H1 (cell line): ENCODE data around the gene TMEM238. TPM values are rescaled to one million over a fixed set of nuclear protein-coding genes. Genes with fewer than 3 reads are reported as not detected.
A peak's percentile ranks its signal among the peaks of the same experiment; 100 is the strongest.

Experiments
- CTCF ChIA-PET: fragments of 300-600 bp; sonication (Branson Sonifier 250); formaldehyde crosslinking; loops from one replicate; lab custom pipeline; 2021; ENCODE audit not compliant: partially characterized antibody; lab: Charles Lee
- POLR2A ChIA-PET: fragments of 300-600 bp; sonication (Branson Sonifier 250); formaldehyde crosslinking; loops from one replicate; lab custom pipeline; 2021; ENCODE audit warnings: inconsistent platforms; ENCODE audit not compliant: partially characterized antibody; lab: Charles Lee
- DNase-seq, 2 experiments: peaks; one replicate each; pipeline versions ENCODE4 v3.0.0 to v3.0.0-alpha.2; 2010 to 2022; ENCODE audit warnings: low spot score in 2 of 2, low read depth in 1 of 2, mixed read lengths in 1 of 2
- FAIRE-seq: peaks from 2 replicates; lab custom pipeline; 2011; peaks lifted over from hg19 to GRCh38; lab: Jason Lieb, UNC
- H2AFZ ChIP-seq: 2 replicates; pipeline ENCODE4 v1.8.1; 2012; ENCODE audit warnings: low read length, inconsistent platforms
- H2AK5ac ChIP-seq: 2 replicates; pipeline ENCODE4 v1.6.1; 2013; ENCODE audit warnings: low read depth, low read length
- H2BK120ac ChIP-seq: replicated peaks from 2 replicates; pipeline ENCODE3; 2013; ENCODE audit warnings: low read depth, low read length, inconsistent platforms
- H2BK12ac ChIP-seq: 2 replicates; pipeline ENCODE4 v1.6.1; 2013; ENCODE audit warnings: low read depth, low read length
- H2BK15ac ChIP-seq: 2 replicates; pipeline ENCODE4 v1.6.1; 2013; ENCODE audit warnings: low read length
- H2BK20ac ChIP-seq: 2 replicates; pipeline ENCODE4 v1.6.1; 2013; ENCODE audit warnings: low read length
- H2BK5ac ChIP-seq: 2 replicates; pipeline ENCODE4 v1.6.1; 2013; ENCODE audit warnings: low read depth, low read length
- H3K14ac ChIP-seq: 2 replicates; pipeline ENCODE4 v1.6.1; 2013; ENCODE audit warnings: inconsistent platforms; ENCODE audit not compliant: insufficient read length
- H3K18ac ChIP-seq: 2 replicates; pipeline ENCODE4 v1.6.1; 2013; ENCODE audit warnings: low read length; ENCODE audit errors: extremely low read depth
- H3K23ac ChIP-seq: 2 replicates; pipeline ENCODE4 v1.6.1; 2013; ENCODE audit warnings: inconsistent platforms; ENCODE audit not compliant: insufficient read length
- H3K23me2 ChIP-seq: 2 replicates; pipeline ENCODE4 v1.6.1; 2013; ENCODE audit warnings: low read depth, low read length
- H3K27ac ChIP-seq: 2 replicates; pipeline ENCODE4 v1.6.1; 2011; ENCODE audit warnings: low read depth, low read length, inconsistent platforms
- H3K27me3 ChIP-seq, 4 experiments: replicated peaks in 1 of 4; 1 replicate in 1 of 4; 2 replicates in 3 of 4; pipeline versions ENCODE4 v1.6.1 to v1.8.1; 2011 to 2013; ENCODE audit warnings: low read length in 3 of 4, mild to moderate bottlenecking in 3 of 4, inconsistent platforms in 2 of 4, mixed read lengths in 2 of 4, moderate library complexity in 1 of 4; ENCODE audit not compliant: control insufficient read depth in 3 of 4, insufficient read depth in 3 of 4; ENCODE audit errors: extremely low read depth in 1 of 4
- H3K36me3 ChIP-seq, 4 experiments: 2 replicates each; pipeline versions ENCODE4 v1.6.1 to v1.8.1; 2011 to 2013; ENCODE audit warnings: mild to moderate bottlenecking in 4 of 4, low read length in 3 of 4, moderate library complexity in 2 of 4, control low read depth in 1 of 4, inconsistent platforms in 1 of 4; ENCODE audit not compliant: insufficient read depth in 4 of 4, control insufficient read depth in 2 of 4
- H3K4ac ChIP-seq: replicated peaks from 2 replicates; pipeline ENCODE3; 2013; ENCODE audit warnings: low read length, low read depth, mixed read lengths, inconsistent platforms; ENCODE audit not compliant: insufficient read length
- H3K4me1 ChIP-seq, 4 experiments: replicated peaks in 1 of 4; 1 replicate in 1 of 4; 2 replicates in 3 of 4; pipeline versions ENCODE4 v1.6.1 to v1.8.1; 2011 to 2013; ENCODE audit warnings: low read length in 3 of 4, inconsistent platforms in 2 of 4, mixed read lengths in 1 of 4; ENCODE audit not compliant: insufficient read depth in 4 of 4, control insufficient read depth in 3 of 4
- H3K4me2 ChIP-seq, 2 experiments: 2 replicates each; pipeline versions ENCODE4 v1.6.1 to v1.8.1; 2011 to 2013; ENCODE audit warnings: low read depth in 2 of 2, low read length in 2 of 2, control low read depth in 1 of 2, inconsistent platforms in 1 of 2, mild to moderate bottlenecking in 1 of 2; ENCODE audit not compliant: insufficient read depth in 1 of 2
- H3K4me3 ChIP-seq, 4 experiments: fragments of 200-600, 300-600 bp in 1 of 4; sonication (generic), shearing (Covaris generic), sonication (Bioruptor Twin) in 1 of 4; 2 replicates each; pipeline versions ENCODE4 v1.5.1 to v1.8.1; 2011 to 2016; ENCODE audit warnings: low read length in 4 of 4, low read depth in 3 of 4, control low read depth in 2 of 4, inconsistent platforms in 2 of 4, mild to moderate bottlenecking in 2 of 4, mixed read lengths in 1 of 4, moderate library complexity in 1 of 4; ENCODE audit not compliant: insufficient read depth in 2 of 4; ENCODE audit errors: extremely low read depth in 1 of 4
- H3K56ac ChIP-seq: replicated peaks from 2 replicates; pipeline ENCODE3; 2013; ENCODE audit warnings: low read depth, mild to moderate bottlenecking, mixed read lengths, low read length, inconsistent platforms; ENCODE audit not compliant: insufficient read length
- H3K79me1 ChIP-seq: 2 replicates; pipeline ENCODE4 v1.6.1; 2013; ENCODE audit warnings: low read depth, low read length, control low read depth
- H3K79me2 ChIP-seq, 2 experiments: 2 replicates each; pipeline versions ENCODE4 v1.6.1 to v1.8.1; 2012 to 2013; ENCODE audit warnings: low read length in 2 of 2, mild to moderate bottlenecking in 2 of 2, inconsistent platforms in 1 of 2; ENCODE audit not compliant: insufficient read depth in 2 of 2, control insufficient read depth in 1 of 2
- H3K9ac ChIP-seq, 4 experiments: replicated peaks in 1 of 4; 1 replicate in 1 of 4; 2 replicates in 3 of 4; pipeline versions ENCODE4 v1.6.1 to v1.8.1; 2011 to 2013; ENCODE audit warnings: low read depth in 3 of 4, low read length in 3 of 4, control low read depth in 2 of 4, mild to moderate bottlenecking in 2 of 4, moderate library complexity in 2 of 4, inconsistent platforms in 1 of 4; ENCODE audit errors: extremely low read depth in 1 of 4
- H3K9me3 ChIP-seq, 2 experiments: 2 replicates each; pipeline versions ENCODE4 v1.6.1 to v1.8.1; 2012 to 2013; ENCODE audit warnings: mild to moderate bottlenecking in 2 of 2, moderate library complexity in 2 of 2, control low read depth in 1 of 2, inconsistent platforms in 1 of 2, low read depth in 1 of 2, low read length in 1 of 2, mixed read lengths in 1 of 2; ENCODE audit not compliant: insufficient read depth in 2 of 2
- H4K20me1 ChIP-seq, 2 experiments: replicated peaks in 1 of 2; 2 replicates each; pipeline versions ENCODE3 to v1.8.1; 2011 to 2013; ENCODE audit warnings: inconsistent platforms in 2 of 2, low read length in 2 of 2, mild to moderate bottlenecking in 1 of 2; ENCODE audit not compliant: insufficient read depth in 2 of 2, control insufficient read depth in 1 of 2
- H4K5ac ChIP-seq: 2 replicates; pipeline ENCODE4 v1.6.1; 2013; ENCODE audit warnings: low read length, low read depth, mixed read lengths, inconsistent platforms; ENCODE audit not compliant: insufficient read length
- H4K8ac ChIP-seq: 2 replicates; pipeline ENCODE4 v1.8.0; 2013; ENCODE audit warnings: mild to moderate bottlenecking, moderate library complexity, low read length, inconsistent platforms; ENCODE audit not compliant: insufficient read depth; ENCODE audit errors: extremely low read depth
- H4K91ac ChIP-seq: replicated peaks from 2 replicates; pipeline ENCODE3; 2013; ENCODE audit warnings: low read length, mixed read lengths, inconsistent platforms; ENCODE audit not compliant: insufficient read length
- GABPA ChIP-seq: IDR thresholded peaks from 2 replicates; pipeline ENCODE4 v1.6.1; 2011; ENCODE audit warnings: mild to moderate bottlenecking, low read length, moderate library complexity, borderline replicate concordance; ENCODE audit not compliant: insufficient read depth
- JUND ChIP-seq: IDR thresholded peaks from 2 replicates; pipeline ENCODE4 v1.6.1; 2011; ENCODE audit warnings: mild to moderate bottlenecking, improper control_type of control experiment, low read length
- WGBS, 2 experiments: shearing (Covaris generic) in 1 of 2; methylation state at CpG; one replicate each; pipeline versions ENCODE4 v1.1.6 to v1.1.7; 2013 to 2015; ENCODE audit warnings: low lambda C conversion rate in 2 of 2, mixed read lengths in 2 of 2, inconsistent platforms in 1 of 2, low coverage in 1 of 2, missing lambda C conversion rate in 1 of 2; ENCODE audit not compliant: insufficient replicate concordance in 2 of 2, insufficient coverage in 1 of 2, insufficient read length in 1 of 2; ENCODE audit errors: extremely low coverage in 1 of 2, missing lambda C conversion rate in 1 of 2; 5-methylcytosine and 5-hydroxymethylcytosine counted together
- polyA plus RNA-seq, 7 experiments: library from polyadenylated mRNA; depleted of rRNA in 3 of 7; stranded (reverse) in 5 of 7; unstranded in 2 of 7; fragments of >200 nt in 5 of 7; fragments of 200-250 nt in 2 of 7; gene quantifications; 1 replicate in 5 of 7; 2 replicates in 1 of 7; 4 replicates in 1 of 7; pipeline versions ENCODE4 v1.2.1 to v1.2.3, GENCODE V29; 2011 to 2013; ENCODE audit warnings: missing spikeins in 2 of 7, mixed read lengths in 2 of 7
- total RNA-seq: library from RNA; stranded (reverse); fragmentation: NEBNext Ultra II Directional; extraction: Animal tissue kit (Norgen Biotek cat#: 25700); gene quantifications from 2 replicates; pipeline ENCODE4 v1.2.1, GENCODE V29; 2021

Gene TMEM238
- total and polyA plus RNA-seq, 2 of the 8 experiments (the other 6 are each of a cell fraction or from before 2014, with no cell fraction given) = 0.53 to 3.8 TPM

DNA sequence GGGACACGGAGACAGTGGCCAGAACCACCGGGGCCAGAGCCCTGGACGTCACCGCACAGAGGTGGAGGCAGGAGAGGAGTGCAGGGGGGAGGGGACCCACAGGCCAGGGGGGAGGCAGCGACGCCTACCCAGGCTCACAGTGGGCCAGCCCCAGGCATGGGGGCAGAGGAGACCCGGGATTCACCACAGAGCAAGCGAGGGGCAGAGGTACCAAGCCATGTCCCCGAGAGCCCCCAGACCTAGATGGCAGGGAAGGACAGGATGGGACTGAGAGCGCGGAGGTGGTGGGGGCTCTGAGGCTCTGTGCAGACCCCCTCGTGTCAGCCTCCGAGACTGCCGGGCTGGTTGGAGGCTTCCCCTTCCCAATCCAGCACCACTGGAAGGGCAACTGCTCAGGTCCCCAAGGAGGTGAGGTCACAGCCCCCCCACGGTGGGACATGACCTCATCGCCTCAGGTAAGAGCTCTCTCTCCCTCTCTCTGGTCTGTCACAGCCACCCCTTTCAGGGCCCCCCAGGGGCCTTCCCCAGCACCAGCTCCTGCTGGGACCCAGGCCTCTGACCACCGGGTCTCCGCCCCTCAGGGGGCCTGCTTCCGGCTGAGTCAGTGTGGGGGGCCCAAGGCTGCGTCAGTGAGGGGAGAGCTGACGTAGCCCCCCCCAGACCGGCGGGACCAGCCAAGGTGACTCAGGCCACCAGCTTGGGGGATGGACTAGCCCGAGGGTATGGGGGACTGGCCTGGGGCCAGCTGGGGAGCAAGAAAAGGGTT is 11.6 kb downstream of the TMEM238 start:
- Histone ChIP-seq H2AFZ (no peak overlapping the region), H2BK15ac (no peak overlapping the region), H2BK5ac (no peak overlapping the region), H3K4me3 (no peak overlapping the region), H3K9ac (no peak overlapping the region), H3K79me2 (no peaks in the 10 kb centered on the region), H3K23me2 (peaks cover 19% of the 10 kb centered on the region; the same call in 1 of the 2 replicates), H4K20me1 (no peaks in the 10 kb centered on the region), H3K27ac (no peak overlapping the region), H3K23ac (no peak overlapping the region), H4K5ac (no peak overlapping the region), H2AK5ac (peak overlapping the region; percentile 24), H3K9me3 (no peaks in the 10 kb centered on the region), H3K56ac (no peak overlapping the region), H3K18ac (peak overlapping the region; percentile 81), H3K79me1 (no peaks in the 10 kb centered on the region), H3K4me2 (no peak overlapping the region), H3K27me3 (peaks cover 16 to 54% (median 43%) of the 10 kb centered on the region in 4 experiments), H2BK12ac (peak overlapping the region; percentile 85; the same call in 1 of the 2 replicates), H3K4ac (no peak overlapping the region), H4K8ac (no peak overlapping the region; the same call in 1 of the 2 replicates), H2BK120ac (no peak overlapping the region), H2BK20ac (peak overlapping the region; percentile 52; the same call in 1 of the 2 replicates), H3K14ac (no peak overlapping the region), H4K91ac (no peak overlapping the region), H3K36me3 (no peaks in the 10 kb centered on the region), H3K4me1 (peaks cover 5 to 47% (median 39%) of the 10 kb centered on the region in 4 experiments)
- FAIRE-seq = no peak
- ChIA-PET POLR2A (interaction anchor here (0.6 to 7.1 kb wide), 11 partner anchors 11 to 71 kb away, joined by 3 to 58 read pairs (median 3); partner anchors contain the start of genes COX6B2, KMT5C, RPL28 and TMEM238), CTCF (interaction anchor here (0.6 to 2.0 kb wide), 9 partner anchors 10 to 204 kb away, joined by 3 to 6 read pairs (median 3); partner anchors contain the start of genes GARIN5B and TMEM238)
- no peak for DNase-seq
- 68% methylated on average over 17 of the region's 24 CpGs; no CpG with 5 or more reads in 1 of the 2 experiments for WGBS, 2 experiments
- no peak for TF ChIP-seq GABPA
- TF ChIP-seq JUND = 0 out of 2 replicates have a peak, but pooled peaks have one; percentile 14
